HG03103 (cell line): ENCODE data around the gene EGF.

Experiments
- ATAC-seq: cut with Tn5 transposase; IDR thresholded peaks from one replicate; pipeline ENCODE4 v1.9.1; 2021; ENCODE audit warnings: low read depth; ENCODE audit not compliant: unreplicated experiment

The EGF gene

DNA sequence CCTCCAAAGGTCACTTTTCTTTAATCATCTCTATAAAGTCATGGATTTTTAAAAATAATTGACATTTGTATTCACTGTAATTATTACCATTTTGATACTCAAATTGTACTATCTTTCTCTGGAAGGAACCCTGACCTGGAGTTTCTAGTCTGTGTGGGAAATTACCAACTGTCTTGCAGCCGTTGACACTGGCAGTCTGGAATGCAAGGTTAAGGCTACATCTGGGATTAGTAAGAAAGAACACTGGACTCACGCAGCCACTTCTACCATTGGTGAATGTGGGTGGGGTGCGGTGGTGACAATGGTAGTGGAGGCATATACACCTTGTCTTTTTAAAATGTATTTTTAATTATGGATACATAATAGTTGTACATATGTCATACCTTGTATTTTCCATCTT, 40.9 kb downstream of the EGF start:
- no peak for ATAC-seq

DNA sequence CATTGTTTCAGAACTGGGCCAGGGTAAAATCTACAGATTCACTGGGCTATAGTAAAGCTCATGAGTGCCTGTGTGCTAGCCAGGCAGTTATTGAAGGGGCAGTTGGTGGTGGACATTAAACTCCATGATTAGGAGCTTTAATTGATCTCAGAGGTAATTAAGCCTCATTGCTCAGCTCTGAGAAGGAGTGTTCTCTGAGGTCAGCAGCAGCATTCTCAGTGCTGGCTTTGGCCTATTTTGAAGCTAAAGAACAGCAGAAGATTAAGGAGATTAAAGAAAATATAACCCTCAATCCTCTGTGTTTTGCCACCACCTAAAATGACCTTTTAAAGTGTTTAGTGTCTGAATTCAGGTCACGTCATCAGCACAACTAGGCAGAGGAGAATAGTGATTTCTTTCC, 42.5 kb downstream of the EGF start:
- no peak for ATAC-seq

DNA sequence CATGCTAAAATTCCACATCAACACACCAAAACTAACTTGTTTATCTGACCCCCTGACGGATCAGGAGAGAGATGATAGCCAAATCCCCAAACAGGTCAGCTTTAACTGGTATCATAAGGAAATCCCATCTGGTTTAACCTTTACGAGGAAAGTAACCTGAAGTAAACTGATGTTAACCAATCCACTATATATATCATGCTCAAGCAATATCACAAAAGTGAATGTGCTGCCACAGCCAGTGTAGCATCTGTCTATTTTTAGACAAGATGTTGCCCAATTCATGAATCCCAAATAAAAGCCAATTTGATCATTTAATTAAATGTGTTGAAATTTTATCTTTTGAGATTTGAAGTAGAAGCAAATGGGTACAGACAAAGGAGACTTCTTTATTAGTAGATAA, 44.5 kb downstream of the EGF start:
- ATAC-seq = no peak

DNA sequence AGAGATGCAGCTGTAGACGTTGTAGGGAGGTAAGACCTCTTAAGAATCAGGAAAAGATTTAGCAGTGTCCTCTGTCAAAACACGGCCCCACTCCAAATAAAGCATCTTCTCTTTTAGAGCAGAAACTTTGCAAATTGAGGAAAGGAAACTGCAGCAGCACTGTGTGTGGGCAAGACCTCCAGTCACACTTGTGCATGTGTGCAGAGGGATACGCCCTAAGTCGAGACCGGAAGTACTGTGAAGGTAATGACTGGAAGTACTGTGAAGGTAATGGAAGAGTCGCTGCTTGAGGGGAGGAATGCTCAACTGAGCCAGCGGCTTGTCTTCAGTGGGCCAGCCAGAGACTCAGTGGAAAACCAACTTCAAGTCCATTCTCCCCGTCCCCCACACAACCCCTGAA, 46.5 kb downstream of the EGF start:
- no peak for ATAC-seq

DNA sequence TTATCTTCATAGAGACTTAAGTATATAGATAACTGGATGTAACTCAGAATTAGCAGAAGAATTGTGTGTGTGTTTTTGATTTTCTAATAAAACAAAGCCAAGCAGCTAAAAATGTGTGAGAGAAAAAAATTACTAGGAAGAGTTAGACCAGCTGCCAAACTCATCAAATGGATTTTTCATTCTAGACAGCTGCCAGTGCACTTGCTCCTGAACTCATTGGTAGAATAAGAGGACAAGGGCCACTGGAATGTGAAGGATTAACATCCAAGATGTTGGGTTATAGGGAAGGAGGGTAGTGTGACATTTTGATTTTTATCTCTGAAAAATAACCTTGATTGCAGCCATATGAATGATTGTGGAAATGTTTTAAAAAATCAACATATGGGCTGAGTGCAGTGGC, 49.7 kb downstream of the EGF start:
- no peak for ATAC-seq

DNA sequence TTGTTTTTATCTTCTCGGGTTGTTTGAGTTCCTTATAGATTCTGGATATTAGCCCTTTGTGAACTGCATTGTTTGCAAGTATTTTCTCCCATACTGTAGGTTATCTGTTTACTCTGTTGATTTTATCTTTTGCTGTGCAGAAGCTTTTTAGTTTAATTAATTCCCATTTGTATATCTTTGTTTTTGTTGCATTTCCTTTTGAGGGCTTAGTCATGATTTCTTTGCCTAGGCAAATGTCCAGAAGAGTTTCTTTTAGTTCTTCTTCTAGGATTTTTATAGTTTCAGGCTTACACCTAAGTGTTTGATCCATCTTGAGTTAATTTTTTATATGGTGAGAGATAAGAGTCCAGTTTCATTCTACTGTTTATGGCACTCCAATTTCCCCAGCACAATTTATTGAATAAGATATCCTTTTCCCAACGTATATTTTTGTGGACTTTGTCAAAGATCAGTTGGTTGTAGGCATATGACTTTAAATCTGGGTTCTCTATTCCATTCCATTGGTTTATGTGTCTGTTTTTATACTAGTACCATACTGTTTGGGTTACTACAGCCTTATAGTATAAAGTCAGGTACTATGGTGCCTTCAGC, 54.3 kb downstream of the EGF start:
- ATAC-seq = no peak

DNA sequence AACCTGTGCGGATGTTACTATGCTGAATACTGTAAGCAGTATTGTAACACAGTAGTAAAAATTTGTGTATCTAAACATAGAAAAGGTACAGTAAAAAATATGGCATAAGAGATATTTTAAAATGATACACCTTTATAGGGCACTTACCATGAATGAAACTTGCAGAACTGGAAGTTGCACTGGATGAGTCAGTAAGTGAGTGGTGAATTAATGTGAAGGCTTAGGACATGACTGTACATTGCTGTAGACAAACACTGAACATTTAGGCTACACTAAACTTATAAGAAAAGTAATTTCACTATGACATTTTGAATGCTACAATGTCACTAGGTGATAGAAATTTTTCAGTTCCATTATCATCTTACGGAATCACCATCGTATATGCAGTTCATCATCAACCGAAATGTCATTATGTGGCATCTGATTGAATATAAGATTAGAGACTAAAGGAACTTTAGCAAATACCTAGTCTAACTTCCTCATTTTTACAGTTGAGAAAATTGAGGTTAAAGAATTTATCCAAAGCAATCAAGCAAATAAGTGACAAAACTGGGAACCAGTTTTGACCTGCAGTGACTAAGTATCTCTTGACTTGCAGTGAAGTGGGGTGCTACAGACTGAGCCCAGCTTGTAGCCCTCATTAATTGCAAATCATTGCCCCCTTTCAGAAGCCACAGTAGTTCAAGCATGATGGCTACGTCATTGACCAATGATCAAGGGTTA, 55.3 kb downstream of the EGF start:
- no peak for ATAC-seq

DNA sequence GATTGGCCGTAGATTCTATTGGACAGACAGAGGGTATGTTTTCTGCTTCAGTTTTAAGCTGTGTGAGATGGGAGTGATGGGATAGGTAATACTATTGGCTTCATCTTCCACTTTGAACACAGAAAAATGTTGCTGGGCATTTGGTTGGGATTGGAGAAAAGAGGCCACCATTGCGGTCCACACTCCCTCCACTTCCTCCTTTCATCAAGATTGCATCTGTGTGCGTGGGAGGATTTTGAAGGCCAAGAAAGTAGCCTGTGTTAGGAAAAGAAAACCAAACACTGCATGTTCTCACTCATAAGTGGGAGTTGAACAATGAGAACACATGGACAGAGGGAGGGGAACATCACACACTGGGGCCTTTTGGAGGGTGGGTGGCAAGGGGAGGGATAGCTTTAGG, 56.4 kb downstream of the EGF start:
- no peak for ATAC-seq

GRCh38 chr4:109969919-109970318, 57.2 kb downstream of the EGF start:
- no peak for ATAC-seq

DNA sequence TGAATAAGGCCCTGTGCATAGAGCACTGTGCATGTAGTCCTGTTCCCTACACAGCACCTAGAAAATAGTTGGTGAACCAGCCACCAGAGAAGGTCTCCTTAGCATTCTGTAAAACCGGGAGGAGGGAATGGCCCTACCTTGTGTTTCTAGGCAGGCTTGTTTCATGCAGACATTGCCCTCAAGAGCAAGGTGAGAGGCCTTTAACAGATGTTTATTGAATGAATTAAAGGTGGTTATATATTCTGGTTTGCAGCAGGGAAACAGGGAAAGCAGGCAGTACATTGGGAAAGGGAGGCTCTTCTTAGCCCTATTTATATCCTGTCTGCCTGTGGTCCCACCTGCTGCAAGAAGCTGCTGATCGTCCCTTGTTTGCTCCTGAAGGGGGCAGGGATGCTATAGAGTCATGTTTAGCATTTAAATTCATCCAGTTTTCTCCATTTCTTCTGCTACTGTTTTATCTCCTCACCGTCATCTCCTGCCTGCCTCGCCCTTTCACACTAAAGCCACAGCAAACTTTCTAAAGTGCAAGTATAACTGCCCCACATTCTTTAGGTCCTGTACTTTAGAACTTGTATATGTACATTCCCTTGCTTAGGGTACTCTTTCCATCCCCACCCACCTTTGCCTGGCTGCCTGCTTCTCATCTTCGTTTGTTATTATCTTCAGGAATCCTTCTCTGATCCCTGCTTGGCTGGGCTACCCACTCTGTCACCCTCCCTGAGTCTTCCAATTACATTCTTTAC, 60.3 kb downstream of the EGF start:
- no peak for ATAC-seq

DNA sequence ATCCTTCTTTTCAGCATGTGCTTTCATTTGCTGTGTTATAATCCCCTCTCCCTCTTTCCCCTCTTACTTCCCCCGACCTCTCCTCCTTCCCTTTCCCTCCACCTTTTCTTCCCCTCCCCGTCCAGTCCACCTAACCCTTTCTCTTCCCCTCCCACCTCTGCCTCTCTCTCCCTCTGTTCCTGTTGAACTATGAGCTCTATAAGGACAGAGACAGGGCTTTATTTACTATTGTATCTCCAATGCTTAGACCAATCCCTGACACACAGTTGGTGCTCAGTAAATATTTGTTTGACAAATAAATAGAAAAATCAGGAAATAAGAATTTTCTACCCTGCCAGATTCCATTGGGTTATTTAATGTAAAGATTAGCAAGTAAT, 60.8 kb downstream of the EGF start:
- no peak for ATAC-seq

- no peak for ATAC-seq
These were observed 63.5 kb downstream of the EGF start for GRCh38 chr4:109976189-109976588.

GRCh38 chr4:109977854-109978501, 65.3 kb downstream of the EGF start:
- no peak for ATAC-seq

DNA sequence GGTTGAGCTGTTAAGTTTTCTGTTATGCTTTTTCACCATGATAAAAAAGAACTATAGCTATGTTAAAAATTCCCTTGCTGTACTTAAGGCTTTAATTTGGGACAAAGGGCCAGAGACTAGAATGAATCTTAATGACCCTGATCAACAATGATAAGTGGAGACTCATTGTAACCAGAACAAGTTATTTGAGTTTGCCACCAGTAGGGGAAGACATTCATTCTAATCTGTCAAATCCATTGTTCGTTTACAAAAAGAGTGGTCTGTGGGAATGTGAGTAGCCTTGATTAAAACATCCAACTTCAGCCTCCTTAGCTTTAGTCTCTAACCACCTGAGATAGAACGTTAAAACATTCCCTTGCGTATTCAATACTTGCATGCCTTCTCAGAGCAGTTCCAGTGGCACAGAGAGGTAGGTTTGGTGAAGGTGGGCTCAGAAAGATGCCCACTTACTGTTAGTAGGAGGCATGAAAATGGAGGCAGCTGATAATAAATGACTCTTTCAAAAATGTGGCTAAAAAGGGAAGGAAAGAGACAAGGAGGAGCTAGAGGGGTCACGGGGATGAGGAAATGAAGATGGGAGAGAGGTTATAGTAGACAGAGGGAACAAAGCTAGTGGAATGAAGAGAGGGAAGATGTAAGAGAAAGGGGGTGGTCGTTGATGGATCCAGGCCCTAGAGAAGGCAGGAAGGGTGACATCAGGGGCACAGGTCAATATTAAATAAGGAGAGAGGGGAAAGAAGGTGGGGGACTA, 66.2 kb downstream of the EGF start:
- no peak for ATAC-seq

DNA sequence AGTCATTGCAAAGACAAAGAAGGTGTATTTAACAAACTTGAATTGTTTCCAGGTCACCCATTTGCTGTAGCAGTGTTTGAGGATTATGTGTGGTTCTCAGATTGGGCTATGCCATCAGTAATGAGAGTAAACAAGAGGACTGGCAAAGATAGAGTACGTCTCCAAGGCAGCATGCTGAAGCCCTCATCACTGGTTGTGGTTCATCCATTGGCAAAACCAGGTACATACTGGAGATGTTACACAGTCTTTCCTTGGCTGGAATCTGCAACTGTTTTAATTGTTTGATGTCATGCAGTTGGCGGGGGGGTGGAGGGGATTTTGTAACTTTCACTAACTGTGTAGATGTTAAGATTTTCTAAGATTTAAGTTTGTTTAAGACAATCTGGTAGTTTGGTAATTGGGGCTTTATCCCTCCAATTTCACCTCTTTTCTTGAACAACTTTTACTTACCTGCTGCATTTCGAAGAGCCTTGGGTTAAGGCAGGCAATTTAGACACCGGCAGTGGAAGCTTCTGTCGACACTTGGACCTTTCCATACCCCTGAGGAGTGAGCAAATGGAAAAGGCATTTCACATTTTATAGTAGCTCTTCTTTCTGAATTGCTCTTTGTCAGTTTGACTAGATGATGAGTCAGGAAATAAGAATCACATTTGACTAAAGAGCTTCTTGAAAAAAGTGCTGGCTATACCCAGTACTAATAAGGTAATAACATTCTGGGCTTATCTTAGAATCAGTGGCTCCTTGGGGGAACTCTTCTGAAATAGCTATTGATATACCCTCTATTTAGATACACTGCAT, 67.4 kb downstream of the EGF start:
- ATAC-seq = no peak

DNA sequence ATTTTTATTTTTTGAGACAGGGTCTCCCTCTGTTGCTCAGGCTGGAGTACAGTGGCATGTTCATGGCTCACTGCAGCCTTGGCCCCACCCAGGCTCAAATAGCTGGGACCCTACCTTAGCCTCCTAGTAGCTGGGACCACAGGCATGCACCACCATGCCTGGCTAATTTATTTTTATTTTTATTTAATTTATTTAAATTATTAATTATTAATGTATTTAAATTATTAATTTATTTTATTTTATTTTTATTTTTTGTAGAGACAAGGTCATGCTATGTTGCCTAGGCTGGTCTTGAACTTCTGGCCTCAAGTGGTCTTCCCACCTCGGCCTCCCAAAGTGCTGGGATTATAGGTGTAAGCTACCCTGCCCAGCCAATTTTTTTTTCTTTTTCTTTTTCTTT, 69.3 kb downstream of the EGF start:
- ATAC-seq = no peak

- no peak for ATAC-seq
These were observed 69.8 kb downstream of the EGF start for GRCh38 chr4:109982521-109982920.

- no peak for ATAC-seq
These were observed 73.6 kb downstream of the EGF start for GRCh38 chr4:109985993-109986974.

GRCh38 chr4:109989044-109989443, 76.4 kb downstream of the EGF start:
- ATAC-seq = no peak
